ENCODE results near the gene MRPL48.

GRCh38 chr11:73750228-73750627 is 37.4 kb upstream of the MRPL48 start:
- no peak for TF ChIP-seq CTCF (IDR thresholded peaks at IDR 0.05)
- TF ChIP-seq POLR2A (IDR thresholded peaks at IDR 0.05) = no peak

All from body of pancreas (tissue), 4 donors.